Metanephros (tissue), 2 donors: ENCODE data around the gene ATG4D. TPM values are rescaled to one million over a fixed set of nuclear protein-coding genes. Genes with fewer than 3 reads are reported as not detected.

Source experiments
- small RNA-seq: library from RNA; depleted of rRNA; stranded (forward); fragments of <200 nt; gene quantifications from one replicate; pipeline ENCODE3, GENCODE V24; 2014; ENCODE audit warnings: low replicate concordance
- total RNA-seq: library from RNA; depleted of rRNA; stranded (reverse); fragments of >200 nt; gene quantifications from one replicate; pipeline ENCODE4 v1.2.3, GENCODE V29; 2014

ATG4D gene
- total RNA-seq = 24.1 TPM

GRCh38 chr19:10543420-10544241, at the start of gene ATG4D:
Gene ATG4D, plus strand, starts transcription at chr19:10543904. Its CDS starts 187 bp downstream, at chr19:10544091.

GRCh38 chr19:10503002-10503789, 40.5 kb upstream of the ATG4D start, which contains the start of gene KEAP1:
Gene KEAP1, minus strand, starts transcription at chr19:10503356. Its CDS starts 3,323 bp downstream, at chr19:10500033.

GRCh38 chr19:10517361-10517759, 26.3 kb upstream of the ATG4D start, which contains the start of gene S1PR5:
Gene S1PR5, minus strand, starts transcription at chr19:10517447. Its CDS starts 2,436 bp downstream, at chr19:10515011.

GRCh38 chr19:10565567-10566407, 22.1 kb downstream of the ATG4D start, which contains the start of gene KRI1:
Gene KRI1, minus strand, starts transcription at chr19:10566010. Its CDS starts 11 bp downstream, at chr19:10565999.

GRCh38 chr19:10568826-10569651, 25.3 kb downstream of the ATG4D start, which contains the start of gene CDKN2D:
Gene CDKN2D, minus strand, starts transcription at chr19:10568979. Its CDS starts 326 bp downstream, at chr19:10568653.

GRCh38 chr19:10587022-10587838, 43.5 kb downstream of the ATG4D start, which contains the start of gene AP1M2:
Gene AP1M2, minus strand, starts transcription at chr19:10587312. Its CDS starts 81 bp downstream, at chr19:10587231.

Small RNA genes within 50 kb of the gene (small RNA-seq; reads per million reads assigned to genes)
- gene MIR1238 (not detected), gene RNU7-140P (not detected)

Other genes with a start within 250 kb of the ATG4D start
- gene ZGLP1, start 234.1 kb upstream of the ATG4D start, total RNA-seq = 6.8 TPM
- gene FDX2, start 227.9 kb upstream of the ATG4D start, total RNA-seq = 20.7 TPM
- 33.8 TPM for gene RAVER1, start 210.4 kb upstream of the ATG4D start, total RNA-seq
- gene ICAM3, start 204.3 kb upstream of the ATG4D start, total RNA-seq = 17.2 TPM
- gene TYK2, start 163.3 kb upstream of the ATG4D start, total RNA-seq = 156 TPM
- gene CDC37, start 140.4 kb upstream of the ATG4D start, total RNA-seq = 98.3 TPM
- gene PDE4A, start 123.4 kb upstream of the ATG4D start, total RNA-seq = 4.8 TPM
- gene KEAP1, start 40.5 kb upstream of the ATG4D start, total RNA-seq = 56.5 TPM
- 1.7 TPM for gene S1PR5, start 26.5 kb upstream of the ATG4D start, total RNA-seq
- gene KRI1, start 22.1 kb downstream of the ATG4D start, total RNA-seq = 22.5 TPM
- 24.2 TPM for gene CDKN2D, start 25.1 kb downstream of the ATG4D start, total RNA-seq
- 39.8 TPM for gene AP1M2, start 43.4 kb downstream of the ATG4D start, total RNA-seq
- gene SLC44A2, start 81.6 kb downstream of the ATG4D start, total RNA-seq = 151 TPM
- 187 TPM for gene ILF3, start 110.4 kb downstream of the ATG4D start, total RNA-seq
- 43.9 TPM for gene QTRT1, start 157.5 kb downstream of the ATG4D start, total RNA-seq
- 172 TPM for gene DNM2, start 174.2 kb downstream of the ATG4D start, total RNA-seq